IMR-90 (cell line): ENCODE measurements around the gene PCCA. TPM values are rescaled to one million over a fixed set of nuclear protein-coding genes. Genes with fewer than 3 reads are reported as not detected.

ENCODE experiments used
- ATAC-seq: fragments of 200-7000 bp; cut with Tn5 transposase; 2 replicates; pipeline ENCODE4 v1.9.1; 2020; ENCODE audit warnings: low read depth, mild to moderate bottlenecking, moderate library complexity
- BruUV-seq: library from RNA; stranded (reverse); fragments of 400-500 nt; replicated peaks from 2 replicates; lab custom pipeline; 2021; lab: Mats Ljungman, UMichigan
- CTCF ChIA-PET: fragments of 300-600 bp; formaldehyde crosslinking; extraction: SDS; loops from one replicate; lab custom pipeline; 2021; ENCODE audit warnings: antibody characterized with exemption; lab: Yijun Ruan, JAX
- POLR2A ChIA-PET: fragments of 300-600 bp; sonication (Branson Sonifier 250); formaldehyde crosslinking; loops from one replicate; lab custom pipeline; 2022; ENCODE audit warnings: antibody characterized with exemption; ENCODE audit not compliant: unreplicated experiment; lab: Charles Lee
- DNase-seq: peaks from one replicate; pipeline ENCODE4 v3.0.0; 2013
- H2AFZ ChIP-seq: replicated peaks from 2 replicates; pipeline ENCODE3; 2013; ENCODE audit warnings: low read length, mild to moderate bottlenecking; ENCODE audit not compliant: poor library complexity
- H2AK5ac ChIP-seq: 2 replicates; pipeline ENCODE4 v1.6.1; 2013; ENCODE audit warnings: low read depth, low read length, inconsistent platforms
- H2AK9ac ChIP-seq: replicated peaks from 2 replicates; pipeline ENCODE3; 2013; ENCODE audit warnings: mild to moderate bottlenecking, low read depth, low read length, moderate library complexity; ENCODE audit not compliant: poor library complexity
- H2BK120ac ChIP-seq: 2 replicates; pipeline ENCODE4 v1.6.1; 2013; ENCODE audit warnings: low read depth, low read length, inconsistent platforms
- H2BK15ac ChIP-seq: 3 replicates; pipeline ENCODE4 v1.6.1; 2013; ENCODE audit warnings: low read depth, low read length, inconsistent platforms
- H2BK20ac ChIP-seq: 2 replicates; pipeline ENCODE4 v1.6.1; 2013; ENCODE audit warnings: low read depth, mild to moderate bottlenecking, inconsistent platforms, low read length, moderate library complexity
- H2BK5ac ChIP-seq: 2 replicates; pipeline ENCODE4 v1.6.1; 2013; ENCODE audit warnings: mild to moderate bottlenecking, low read depth, low read length, inconsistent platforms; ENCODE audit not compliant: poor library complexity, severe bottlenecking
- H3K14ac ChIP-seq: replicated peaks from 2 replicates; pipeline ENCODE4 v1.6.1; 2013; ENCODE audit warnings: low read depth, low read length, inconsistent platforms
- H3K18ac ChIP-seq: 2 replicates; pipeline ENCODE4 v1.6.1; 2013; ENCODE audit warnings: low read depth, low read length, control low read depth
- H3K23ac ChIP-seq: 2 replicates; pipeline ENCODE4 v1.6.1; 2013; ENCODE audit warnings: low read depth, low read length, inconsistent platforms
- H3K27ac ChIP-seq: 2 replicates; pipeline ENCODE4 v1.5.1; 2013; ENCODE audit warnings: mild to moderate bottlenecking, control low read depth, low read length; ENCODE audit not compliant: insufficient read depth
- H3K27me3 ChIP-seq: 2 replicates; pipeline ENCODE4 v1.6.1; 2013; ENCODE audit warnings: low read length; ENCODE audit not compliant: control insufficient read depth, insufficient read depth
- H3K36me3 ChIP-seq: 2 replicates; pipeline ENCODE4 v1.6.1; 2013; ENCODE audit warnings: low read length, mixed read lengths; ENCODE audit not compliant: control insufficient read depth, insufficient read depth
- H3K4ac ChIP-seq: 2 replicates; pipeline ENCODE4 v1.6.1; 2013; ENCODE audit warnings: low read depth, low read length, inconsistent platforms
- H3K4me1 ChIP-seq: 2 replicates; pipeline ENCODE4 v1.6.1; 2013; ENCODE audit warnings: low read length, mixed read lengths; ENCODE audit not compliant: control insufficient read depth, insufficient read depth
- H3K4me2 ChIP-seq: 2 replicates; pipeline ENCODE4 v1.6.1; 2013; ENCODE audit warnings: low read depth, mild to moderate bottlenecking, control low read depth, low read length, moderate library complexity
- H3K4me3 ChIP-seq: 2 replicates; pipeline ENCODE4 v1.5.1; 2013; ENCODE audit warnings: low read depth, mild to moderate bottlenecking, control low read depth, low read length, moderate library complexity; ENCODE audit not compliant: insufficient read depth
- H3K56ac ChIP-seq: 2 replicates; pipeline ENCODE4 v1.6.1; 2013; ENCODE audit warnings: low read length, inconsistent platforms; ENCODE audit not compliant: insufficient read depth; ENCODE audit errors: extremely low read depth
- H3K79me1 ChIP-seq, 2 experiments: 2 replicates each; pipeline ENCODE4 v1.6.1; 2013; ENCODE audit warnings: low read length in 2 of 2, inconsistent platforms in 1 of 2, low read depth in 1 of 2
- H3K9ac ChIP-seq: 2 replicates; pipeline ENCODE4 v1.6.1; 2013; ENCODE audit warnings: low read depth, low read length, control low read depth
- H3K9me1 ChIP-seq: 2 replicates; pipeline ENCODE4 v1.6.1; 2013; ENCODE audit warnings: low read length, inconsistent platforms; ENCODE audit not compliant: insufficient read depth
- H3K9me3 ChIP-seq: 2 replicates; pipeline ENCODE4 v1.6.1; 2013; ENCODE audit warnings: low read length; ENCODE audit not compliant: control insufficient read depth, insufficient read depth
- H4K20me1 ChIP-seq: 2 replicates; pipeline ENCODE4 v1.6.1; 2013; ENCODE audit warnings: low read length, inconsistent platforms; ENCODE audit not compliant: insufficient read depth
- H4K5ac ChIP-seq: 2 replicates; pipeline ENCODE4 v1.6.1; 2013; ENCODE audit warnings: mild to moderate bottlenecking, low read depth, low read length, control low read depth
- H4K8ac ChIP-seq, 2 experiments: 2 replicates each; pipeline ENCODE4 v1.6.1; 2013; ENCODE audit warnings: low read depth in 2 of 2, low read length in 2 of 2, control low read depth in 1 of 2, inconsistent platforms in 1 of 2
- H4K91ac ChIP-seq: 2 replicates; pipeline ENCODE4 v1.6.1; 2013; ENCODE audit warnings: low read depth, low read length, inconsistent platforms; ENCODE audit not compliant: insufficient read depth
- BHLHE40 ChIP-seq: fragments of 150-350 bp; IDR thresholded peaks from 2 replicates; pipeline ENCODE4 v1.6.1; 2016; ENCODE audit warnings: mild to moderate bottlenecking, low read depth, low read length
- CEBPB ChIP-seq: IDR thresholded peaks from 2 replicates; pipeline ENCODE4 v1.6.1; 2012; ENCODE audit warnings: low read depth, low read length, improper control_type of control experiment
- CHD1 ChIP-seq: IDR thresholded peaks from 2 replicates; pipeline ENCODE4 v1.6.1; 2012; ENCODE audit warnings: low read depth, low read length, improper control_type of control experiment
- FOS ChIP-seq: fragments of 150-350 bp; IDR thresholded peaks from 2 replicates; pipeline ENCODE4 v1.6.1; 2016; ENCODE audit warnings: low read depth, low read length
- POLR2A ChIP-seq: IDR thresholded peaks from 2 replicates; pipeline ENCODE4 v1.6.1; 2012; ENCODE audit warnings: mild to moderate bottlenecking, low read depth, low read length
- RCOR1 ChIP-seq: IDR thresholded peaks from 2 replicates; pipeline ENCODE4 v1.6.1; 2012; ENCODE audit warnings: mild to moderate bottlenecking, low read length, improper control_type of control experiment; ENCODE audit not compliant: insufficient replicate concordance
- WGBS, 2 experiments: methylation state at CpG; one replicate each; pipeline versions ENCODE4 v1.1.5 to v1.1.7; 2013; ENCODE audit warnings: missing lambda C conversion rate in 2 of 2; ENCODE audit not compliant: insufficient read length in 1 of 2; ENCODE audit errors: extremely low coverage in 2 of 2; 5-methylcytosine and 5-hydroxymethylcytosine counted together
- dilution Hi-C: fragments of 300-500 bp; cut with HindIII; formaldehyde crosslinking; loops from one replicate; pipeline ENCODE4 v1.14.3; 2018; ENCODE audit warnings: low sequenced_read_pairs; ENCODE audit not compliant: unreplicated experiment
- in situ Hi-C: fragments of 300-500 bp; cut with MboI; formaldehyde crosslinking; loops from 3 replicates; pipeline ENCODE4 v1.14.3; 2019; ENCODE audit warnings: low sequenced_read_pairs, inconsistent platforms, mixed read lengths
- intact Hi-C: fragments of 100-400 bp; cut with micrococcal nuclease; formaldehyde crosslinking; loops from 2 replicates; pipeline ENCODE4 v1.10.0; 2022
- polyA plus RNA-seq, 3 experiments: library from polyadenylated mRNA; depleted of rRNA; stranded (reverse); fragments of >200 nt; gene quantifications; 2 replicates each; pipeline ENCODE4 v1.2.3, GENCODE V29; 2012; ENCODE audit warnings: low replicate concordance in 1 of 3
- total RNA-seq: library from RNA; depleted of rRNA; stranded (reverse); fragments of >200 nt; gene quantifications from 2 replicates; pipeline ENCODE4 v1.2.3, GENCODE V29; 2012
- TF ChIP-seq, protein P1 (sequence below): conservative IDR thresholded peaks from 2 replicates; pipeline ENCODE4 v1.5.1; 2012; ENCODE audit warnings: mild to moderate bottlenecking, low read depth, low read length, improper control_type of control experiment
- TF ChIP-seq, protein P2 (sequence below): fragments of 150-350 bp; IDR thresholded peaks from 2 replicates; pipeline ENCODE4 v1.6.1; 2016; ENCODE audit warnings: low read depth, mild to moderate bottlenecking, low read length, moderate library complexity, borderline replicate concordance

Gene PCCA
- total and polyA plus RNA-seq, 2 of the 4 experiments (the other 2 are of a cell fraction): 7.6 to 24.0 TPM

DNA sequence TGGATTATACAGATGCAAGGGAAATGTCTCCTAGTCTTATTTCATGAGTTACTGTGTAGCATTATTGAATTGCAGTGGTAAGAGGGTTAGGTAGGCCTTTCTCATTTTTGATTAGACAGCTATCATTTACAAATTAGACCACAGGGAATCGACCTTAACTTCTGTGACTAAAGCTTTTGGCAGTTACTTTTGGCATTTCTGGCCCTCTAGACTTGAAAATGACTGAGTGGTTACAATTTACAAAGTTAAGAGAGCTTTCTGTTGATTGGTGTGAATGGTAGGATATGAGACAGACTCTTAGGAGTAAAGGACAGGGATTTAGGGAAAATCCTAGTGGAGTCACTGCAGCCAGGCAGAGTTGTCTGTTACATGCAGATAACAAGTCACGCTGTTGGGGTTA is 413.6 kb downstream of the PCCA start:
- H3K18ac ChIP-seq: no peak overlapping the region
- no peak overlapping the region for H2AFZ ChIP-seq
- no peak overlapping the region for H3K27ac ChIP-seq
- no peak overlapping the region for H2BK5ac ChIP-seq
- no TSS peak for BruUV-seq
- 0 out of 2 replicates have a peak overlapping the region, but pooled peaks have one; percentile 21 for H3K14ac ChIP-seq
- H2BK20ac ChIP-seq: no peak overlapping the region
- no peak overlapping the region for H4K5ac ChIP-seq
- H3K56ac ChIP-seq: no peak overlapping the region
- ATAC-seq (peak; percentile 27; the same call in 1 of the 2 replicates), DNase-seq (peak; percentile 16)
- no peak overlapping the region for H4K91ac ChIP-seq
- H2AK9ac ChIP-seq: no peak overlapping the region
- H3K4me1 ChIP-seq: peaks cover 4% of the 10 kb centered on the region
- TF ChIP-seq, protein P1, sequence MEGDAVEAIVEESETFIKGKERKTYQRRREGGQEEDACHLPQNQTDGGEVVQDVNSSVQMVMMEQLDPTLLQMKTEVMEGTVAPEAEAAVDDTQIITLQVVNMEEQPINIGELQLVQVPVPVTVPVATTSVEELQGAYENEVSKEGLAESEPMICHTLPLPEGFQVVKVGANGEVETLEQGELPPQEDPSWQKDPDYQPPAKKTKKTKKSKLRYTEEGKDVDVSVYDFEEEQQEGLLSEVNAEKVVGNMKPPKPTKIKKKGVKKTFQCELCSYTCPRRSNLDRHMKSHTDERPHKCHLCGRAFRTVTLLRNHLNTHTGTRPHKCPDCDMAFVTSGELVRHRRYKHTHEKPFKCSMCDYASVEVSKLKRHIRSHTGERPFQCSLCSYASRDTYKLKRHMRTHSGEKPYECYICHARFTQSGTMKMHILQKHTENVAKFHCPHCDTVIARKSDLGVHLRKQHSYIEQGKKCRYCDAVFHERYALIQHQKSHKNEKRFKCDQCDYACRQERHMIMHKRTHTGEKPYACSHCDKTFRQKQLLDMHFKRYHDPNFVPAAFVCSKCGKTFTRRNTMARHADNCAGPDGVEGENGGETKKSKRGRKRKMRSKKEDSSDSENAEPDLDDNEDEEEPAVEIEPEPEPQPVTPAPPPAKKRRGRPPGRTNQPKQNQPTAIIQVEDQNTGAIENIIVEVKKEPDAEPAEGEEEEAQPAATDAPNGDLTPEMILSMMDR: no peak
- no peak for TF ChIP-seq CEBPB
- TF ChIP-seq RCOR1: no peak
- TF ChIP-seq POLR2A: no peak
- no peak for TF ChIP-seq BHLHE40
- TF ChIP-seq FOS: no peak
- TF ChIP-seq CHD1: no peak
- TF ChIP-seq, protein P2, sequence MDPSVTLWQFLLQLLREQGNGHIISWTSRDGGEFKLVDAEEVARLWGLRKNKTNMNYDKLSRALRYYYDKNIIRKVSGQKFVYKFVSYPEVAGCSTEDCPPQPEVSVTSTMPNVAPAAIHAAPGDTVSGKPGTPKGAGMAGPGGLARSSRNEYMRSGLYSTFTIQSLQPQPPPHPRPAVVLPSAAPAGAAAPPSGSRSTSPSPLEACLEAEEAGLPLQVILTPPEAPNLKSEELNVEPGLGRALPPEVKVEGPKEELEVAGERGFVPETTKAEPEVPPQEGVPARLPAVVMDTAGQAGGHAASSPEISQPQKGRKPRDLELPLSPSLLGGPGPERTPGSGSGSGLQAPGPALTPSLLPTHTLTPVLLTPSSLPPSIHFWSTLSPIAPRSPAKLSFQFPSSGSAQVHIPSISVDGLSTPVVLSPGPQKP: no peak
- H2BK15ac ChIP-seq: no peak overlapping the region
- no peak overlapping the region for H2BK120ac ChIP-seq
- no peaks in the 10 kb centered on the region for H3K9me3 ChIP-seq
- no peak overlapping the region for H3K4me2 ChIP-seq
- H3K27me3 ChIP-seq: no peaks in the 10 kb centered on the region
- no peaks in the 10 kb centered on the region for H3K36me3 ChIP-seq
- no peaks in the 10 kb centered on the region for H3K79me1 ChIP-seq
- H3K23ac ChIP-seq: no peak overlapping the region
- H4K8ac ChIP-seq: no peak overlapping the region
- no peak overlapping the region for H3K9ac ChIP-seq
- intact Hi-C loops (no loop called here), dilution Hi-C loops (no loop called here), in situ Hi-C loops (loop anchor here (10.0 kb wide), 1 partner anchor 258 kb away; no protein-coding TSS in a partner anchor)
- H4K20me1 ChIP-seq: no peaks in the 10 kb centered on the region
- no peak overlapping the region for H3K4ac ChIP-seq
- WGBS, 2 experiments: 63% methylated on average over 1 of the region's 2 CpGs; no CpG with 5 or more reads in 1 of the 2 experiments
- H2AK5ac ChIP-seq: no peak overlapping the region
- no peak overlapping the region for H3K4me3 ChIP-seq
- H3K9me1 ChIP-seq: no peaks in the 10 kb centered on the region
- POLR2A ChIA-PET: no interaction called here
- CTCF ChIA-PET: no interaction called here
